Dedifferentiated amniotic fluid mesenchymal stem cell (primary cell): ENCODE results near the gene ACAP3.

Experiments used
- DNase-seq: peaks from one replicate; pipeline ENCODE4 v3.0.0-alpha.2; 2016; ENCODE audit errors: extremely low spot score

The ACAP3 gene

DNA sequence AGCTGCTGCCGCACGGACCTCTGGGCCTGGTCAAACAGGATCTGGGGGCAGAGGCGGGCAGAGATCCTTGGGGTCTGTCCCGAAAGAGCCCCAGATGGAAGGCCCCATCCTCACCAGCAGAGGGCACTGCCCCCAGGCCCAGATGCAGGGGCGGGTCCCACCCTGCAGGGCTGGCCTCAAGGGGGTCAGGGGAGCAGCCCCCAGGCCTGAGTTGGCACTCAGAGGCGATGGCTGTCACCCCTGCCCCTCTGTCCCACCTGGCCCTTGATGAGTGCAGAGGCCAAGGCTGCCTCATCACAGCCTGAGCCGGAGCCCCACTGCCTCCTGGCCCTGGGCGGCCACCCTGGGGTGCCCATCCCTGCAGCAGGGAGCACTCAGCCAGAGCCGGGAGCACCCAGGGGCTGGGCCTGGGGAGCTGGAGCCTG lies 5.7 kb downstream of the ACAP3 start:
- DNase-seq: no peak

DNA sequence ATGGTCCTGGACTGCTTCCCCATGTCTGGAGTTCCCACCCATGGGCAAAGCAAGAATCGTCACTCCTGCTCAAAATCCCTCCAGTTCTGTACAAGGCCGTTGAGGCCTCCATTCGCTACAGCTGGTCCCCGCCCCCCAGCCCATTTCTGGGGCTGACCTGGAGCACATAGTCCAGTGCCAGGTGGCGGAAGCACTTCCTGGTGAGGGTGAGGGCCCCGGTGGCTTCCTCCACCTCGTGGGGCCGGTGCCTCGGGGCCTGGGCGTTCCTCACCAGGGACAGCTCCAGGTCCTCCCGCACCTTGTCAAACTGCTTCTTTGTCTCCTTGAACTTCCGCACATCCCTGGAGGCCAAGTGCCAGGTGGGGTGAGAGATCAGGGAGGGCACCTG lies 7.4 kb downstream of the ACAP3 start:
- DNase-seq: no peak

DNA sequence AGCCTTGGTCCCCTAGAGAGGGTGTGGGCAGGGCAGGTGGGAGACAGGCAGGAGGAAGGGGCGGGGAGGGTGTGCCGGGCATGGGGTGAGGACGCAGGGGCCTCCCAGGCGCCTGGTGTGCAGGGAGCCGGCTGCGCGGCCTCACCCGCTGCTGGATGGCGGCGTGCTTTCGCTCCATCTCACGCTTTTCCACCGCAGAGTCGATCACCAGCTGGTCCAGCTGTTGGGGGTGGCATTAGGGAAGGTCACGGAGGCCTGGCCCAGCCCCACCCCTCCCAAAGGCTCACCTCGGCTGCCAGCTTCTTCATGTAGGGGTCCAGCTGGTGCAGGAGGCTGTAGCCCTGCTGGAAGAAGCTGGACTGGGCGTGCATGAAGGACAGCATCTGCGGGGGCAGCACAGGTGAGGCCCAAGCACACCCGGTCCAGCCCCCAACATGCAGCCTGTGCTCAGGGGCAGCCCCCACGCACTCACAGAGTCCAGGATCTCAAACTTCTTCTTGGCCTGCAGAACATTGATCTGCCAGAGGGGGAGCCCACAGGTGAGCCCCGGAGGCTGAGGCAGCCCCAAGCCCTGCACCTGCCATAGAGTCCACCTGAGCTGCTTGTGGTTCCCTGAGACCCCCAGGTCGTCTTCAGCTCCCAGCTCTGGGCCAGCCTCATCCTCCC lies 7.9 kb downstream of the ACAP3 start:
- no peak for DNase-seq

DNA sequence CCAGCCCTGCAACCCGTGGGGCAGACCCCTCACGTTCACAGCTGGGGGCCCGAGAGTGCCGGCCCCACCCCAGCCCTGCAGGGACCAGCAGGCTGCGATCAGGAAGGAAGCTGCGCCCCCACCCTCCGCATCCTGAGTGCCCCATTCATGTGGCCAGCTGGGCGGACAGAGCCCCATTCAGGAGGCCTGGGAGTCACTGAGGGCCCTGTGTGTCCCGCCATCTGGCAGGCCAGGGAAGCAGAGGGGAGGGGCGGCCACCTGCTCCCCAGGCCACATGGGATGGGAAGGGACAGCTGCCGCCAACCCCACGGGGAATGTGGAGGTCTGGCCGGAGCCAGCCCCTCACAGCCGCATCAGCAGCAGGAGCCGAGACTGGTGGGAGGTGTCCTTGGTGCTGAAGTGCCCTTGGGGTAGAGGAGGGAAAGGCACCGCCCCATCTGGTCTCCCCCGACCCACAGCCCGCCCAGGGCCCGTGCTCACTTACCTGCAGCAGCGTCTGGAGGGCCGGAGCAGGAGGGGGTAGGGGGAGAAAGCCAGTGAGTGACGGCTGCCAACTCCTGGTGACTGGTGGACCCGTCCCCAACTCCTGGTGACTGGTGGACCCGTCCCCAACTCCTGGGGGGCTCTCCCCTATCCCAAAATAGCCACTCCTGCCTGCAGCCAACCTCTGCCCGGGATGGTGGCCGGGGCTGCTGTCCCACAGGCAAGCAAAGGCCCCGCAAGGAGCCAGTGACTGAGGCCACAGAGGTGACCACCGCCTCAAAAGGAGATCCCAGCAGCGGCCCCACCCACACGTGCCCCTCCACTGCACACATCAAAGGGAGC lies 8.7 kb downstream of the ACAP3 start:
- no peak for DNase-seq

DNA sequence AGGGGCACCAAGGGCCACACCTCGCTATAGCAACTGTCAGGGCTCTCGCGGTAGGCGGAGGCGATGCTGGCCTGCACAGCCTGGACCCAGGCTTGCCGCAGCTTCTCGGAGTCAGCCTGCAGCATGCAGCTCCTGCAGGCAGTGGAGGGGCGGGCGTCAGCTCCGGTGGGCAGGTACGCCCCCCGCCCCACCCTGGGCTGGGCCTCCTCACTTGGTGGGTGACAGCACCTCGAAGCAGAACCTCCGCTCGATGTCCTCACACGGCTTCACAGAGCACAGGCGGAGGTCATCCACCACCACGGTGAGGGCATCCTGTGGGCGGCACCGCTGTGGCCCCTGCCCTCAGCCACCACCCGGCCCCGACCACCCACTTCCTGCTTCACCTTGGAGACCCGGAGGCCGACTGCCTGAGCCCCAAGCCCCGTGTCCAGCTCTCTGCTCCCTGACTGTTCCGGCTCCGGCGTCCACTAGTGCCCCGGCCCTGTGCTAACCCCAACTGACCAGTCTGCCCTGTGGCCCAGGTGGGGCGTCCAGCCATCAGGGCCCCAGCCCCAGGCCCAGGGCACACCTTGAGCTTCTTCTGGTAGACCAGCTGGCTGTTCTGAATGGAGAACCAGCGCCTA lies 9.8 kb downstream of the ACAP3 start:
- DNase-seq: no peak

DNA sequence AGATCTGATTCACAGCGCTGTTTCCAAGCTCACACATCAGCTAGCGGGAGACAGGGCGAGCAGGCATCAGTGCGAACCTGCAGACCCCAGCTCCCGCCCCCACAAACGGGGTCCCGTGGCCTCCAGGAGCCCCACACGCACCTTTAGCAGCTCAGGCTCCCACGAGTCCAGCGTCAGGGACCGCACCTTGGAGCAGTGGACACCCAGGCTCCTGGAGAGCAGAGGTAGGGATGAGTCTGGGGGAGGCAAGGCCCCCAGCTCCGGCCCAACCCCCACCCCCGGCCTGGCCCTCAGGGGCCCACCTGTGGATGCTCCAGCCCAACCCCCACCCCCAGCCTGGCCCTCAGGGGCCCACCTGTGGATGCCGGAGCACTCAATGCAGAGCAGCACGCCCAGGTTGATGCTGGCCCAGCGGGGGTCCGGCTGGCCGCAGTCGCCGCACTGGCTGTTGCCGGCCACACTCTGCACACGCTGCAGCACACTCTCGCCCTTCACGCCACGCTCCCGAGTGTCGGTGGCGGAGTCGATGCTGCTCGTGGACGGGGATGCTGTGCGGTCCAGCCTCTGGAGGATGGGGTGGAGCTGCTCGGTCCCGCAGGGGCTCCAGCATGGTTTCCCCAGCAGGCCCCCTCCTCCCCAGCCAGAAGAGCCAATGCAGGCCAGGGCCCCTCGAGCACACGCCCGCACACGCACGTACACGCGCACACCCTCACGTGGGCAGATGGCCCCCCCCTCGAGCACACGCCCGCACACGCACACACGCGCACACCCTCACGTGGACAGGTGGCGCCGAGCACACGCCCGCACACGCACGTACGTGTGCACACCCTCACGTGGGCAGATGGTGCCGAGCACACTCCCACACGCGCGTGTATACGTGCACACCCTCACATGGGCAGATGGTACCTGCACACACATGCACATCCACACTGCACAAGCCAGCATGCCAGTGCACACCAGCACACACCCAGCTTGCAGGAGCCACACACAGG lies 11.4 kb downstream of the ACAP3 start:
- no peak for DNase-seq

DNA sequence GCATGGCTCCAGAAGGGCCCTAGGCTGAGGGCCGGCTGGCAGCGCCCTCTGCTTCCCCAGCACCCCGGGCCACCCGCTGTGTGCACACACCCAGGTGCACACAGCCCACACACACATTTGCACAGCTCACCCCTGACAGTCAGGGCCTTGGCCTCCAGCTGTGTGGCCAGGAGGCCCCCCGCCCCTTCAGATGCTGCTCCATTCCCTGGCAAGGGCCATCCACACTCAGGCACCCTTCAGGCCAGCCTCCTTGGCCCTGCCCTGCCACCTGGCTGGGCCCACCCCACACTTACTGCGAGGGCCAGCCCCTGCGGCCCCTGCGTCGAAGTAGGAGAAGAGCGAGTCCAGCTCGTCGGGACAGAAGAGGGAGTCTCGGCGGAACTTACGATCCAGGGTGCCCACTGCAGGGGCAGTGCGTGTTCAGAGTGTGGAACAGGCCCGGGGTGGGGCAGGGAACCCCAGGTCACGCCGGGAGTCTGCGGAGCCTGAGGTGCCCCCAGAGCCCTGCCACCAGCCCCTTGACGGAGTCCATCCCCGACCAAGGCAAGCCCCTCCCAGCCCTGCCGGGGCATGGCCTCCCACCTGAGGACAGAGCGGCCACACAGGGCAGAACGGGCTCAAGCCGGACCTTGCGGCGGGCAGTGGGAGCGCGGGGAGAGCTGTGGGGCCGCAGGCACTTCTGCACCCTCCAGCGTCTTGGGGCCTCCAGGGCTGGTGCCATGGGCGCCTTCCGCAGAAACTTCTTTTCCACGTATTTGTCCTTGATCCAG lies 12.4 kb downstream of the ACAP3 start:
- DNase-seq: no peak

DNA sequence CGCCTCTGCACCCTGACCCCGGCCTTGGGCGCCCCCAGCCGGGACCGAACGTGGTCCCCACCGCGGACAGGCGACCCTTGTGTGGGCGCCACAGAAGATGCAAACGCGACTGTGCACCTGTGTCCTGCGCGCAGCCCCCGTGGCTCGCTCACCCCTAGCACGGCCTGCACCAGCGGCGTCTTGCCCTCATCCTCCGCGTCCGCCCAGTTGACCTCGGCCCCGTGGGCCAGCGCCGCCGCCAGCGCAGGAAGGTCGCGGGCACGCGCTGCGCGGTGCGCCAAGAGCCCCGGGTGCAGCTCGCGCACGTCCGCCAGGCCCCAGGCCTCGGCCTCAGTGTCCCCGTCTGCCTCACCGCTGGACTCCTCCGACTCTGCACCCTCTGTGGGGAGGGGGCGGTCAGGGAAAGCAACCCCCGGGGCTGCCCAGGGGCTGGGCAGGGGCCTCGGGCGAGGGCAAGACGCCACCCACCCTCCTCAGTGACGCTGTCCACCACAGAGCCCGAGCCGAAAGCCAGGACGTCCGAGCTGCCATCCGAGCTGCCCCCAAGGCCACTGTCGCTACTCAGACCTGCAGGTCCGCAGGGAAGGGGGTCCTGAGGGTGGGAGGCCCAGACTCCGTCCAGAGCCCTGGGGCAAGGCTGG lies 13.4 kb downstream of the ACAP3 start:
- no peak for DNase-seq

DNA sequence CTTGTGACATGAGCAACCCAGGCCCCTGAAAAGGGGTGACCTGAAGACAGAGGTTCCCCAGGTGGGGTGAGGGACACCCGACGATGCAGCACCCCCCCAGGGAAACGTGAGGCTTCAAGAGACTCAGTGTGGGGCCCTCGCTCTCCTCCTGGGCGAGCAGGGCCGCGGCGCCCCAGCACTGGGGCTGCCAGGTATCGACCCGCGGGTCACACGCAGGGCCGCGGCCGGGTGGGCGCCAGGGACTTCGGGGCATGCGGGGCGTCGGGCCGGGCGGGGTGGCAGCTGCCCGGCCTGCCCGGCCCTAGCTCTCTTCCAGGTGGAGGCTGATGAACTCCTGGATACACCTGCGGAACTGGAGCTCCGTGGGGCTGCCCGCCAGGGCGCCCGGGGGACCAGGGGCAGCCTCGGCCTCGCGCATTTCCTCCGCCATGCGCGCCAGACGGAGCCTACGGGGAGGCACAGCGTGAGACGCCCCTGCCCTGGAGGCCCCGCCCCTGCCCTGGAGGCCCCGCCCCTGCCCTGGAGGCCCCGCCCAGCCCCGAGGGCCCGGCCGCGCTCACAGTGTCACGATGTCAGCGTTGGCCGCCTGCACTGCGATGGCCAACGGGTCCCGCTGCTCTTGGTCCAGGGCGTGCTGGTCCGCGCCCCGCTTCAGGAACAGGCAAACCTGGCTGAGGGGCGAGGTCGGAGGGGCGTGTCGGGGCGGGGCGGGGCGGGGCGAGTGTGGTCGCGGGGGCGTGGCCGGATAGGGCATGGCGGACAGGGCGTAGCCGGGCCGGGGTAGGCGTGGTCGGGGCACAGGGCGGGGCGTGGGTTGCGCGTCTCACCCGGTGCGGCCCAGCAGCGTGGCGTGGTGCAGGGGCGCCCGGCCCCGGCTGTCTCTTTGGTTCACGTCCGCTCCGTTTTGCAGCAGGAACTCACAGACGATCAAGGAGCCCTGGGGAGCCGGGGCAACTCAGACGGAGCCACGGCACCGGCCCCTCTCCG lies 14.2 kb downstream of the ACAP3 start:
- DNase-seq: no peak

DNA sequence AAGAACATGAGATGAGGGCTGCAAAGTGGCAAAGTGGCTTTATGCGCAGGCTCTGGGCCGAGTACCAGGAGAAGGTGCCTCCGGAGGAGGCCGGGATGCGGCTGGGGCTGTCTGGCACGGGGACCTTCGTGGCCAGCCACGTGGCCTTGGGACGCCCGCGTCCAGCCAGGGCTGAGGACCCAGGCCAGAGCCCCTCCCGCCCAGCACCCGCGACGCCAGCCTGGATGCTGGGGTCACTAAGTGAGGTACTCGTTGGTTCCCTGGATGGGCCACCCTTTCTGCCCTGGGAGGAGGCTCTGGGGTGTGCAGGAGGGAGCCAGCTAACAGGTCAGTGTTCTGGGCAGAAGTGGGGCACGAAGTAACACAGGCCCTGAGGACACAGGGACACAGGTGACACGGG lies 14.9 kb downstream of the ACAP3 start:
- DNase-seq: no peak

DNA sequence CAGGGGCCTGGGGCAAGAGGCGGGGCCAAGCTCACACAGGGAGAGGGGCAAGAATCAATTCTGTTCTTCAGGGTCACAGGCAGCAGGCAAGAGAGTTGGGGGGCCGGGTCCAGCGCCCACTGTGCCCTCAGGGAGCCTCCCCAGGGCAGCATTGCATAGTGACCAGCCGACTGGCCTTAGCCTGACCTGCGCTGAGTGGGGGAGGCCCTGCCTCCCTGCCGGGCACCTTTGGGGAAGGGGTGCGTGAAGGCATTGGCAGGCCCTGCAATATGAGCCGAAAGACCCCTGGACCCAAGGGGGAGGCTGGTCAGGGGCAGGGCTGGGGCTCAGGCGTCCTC lies 15.3 kb downstream of the ACAP3 start:
- no peak for DNase-seq

DNA sequence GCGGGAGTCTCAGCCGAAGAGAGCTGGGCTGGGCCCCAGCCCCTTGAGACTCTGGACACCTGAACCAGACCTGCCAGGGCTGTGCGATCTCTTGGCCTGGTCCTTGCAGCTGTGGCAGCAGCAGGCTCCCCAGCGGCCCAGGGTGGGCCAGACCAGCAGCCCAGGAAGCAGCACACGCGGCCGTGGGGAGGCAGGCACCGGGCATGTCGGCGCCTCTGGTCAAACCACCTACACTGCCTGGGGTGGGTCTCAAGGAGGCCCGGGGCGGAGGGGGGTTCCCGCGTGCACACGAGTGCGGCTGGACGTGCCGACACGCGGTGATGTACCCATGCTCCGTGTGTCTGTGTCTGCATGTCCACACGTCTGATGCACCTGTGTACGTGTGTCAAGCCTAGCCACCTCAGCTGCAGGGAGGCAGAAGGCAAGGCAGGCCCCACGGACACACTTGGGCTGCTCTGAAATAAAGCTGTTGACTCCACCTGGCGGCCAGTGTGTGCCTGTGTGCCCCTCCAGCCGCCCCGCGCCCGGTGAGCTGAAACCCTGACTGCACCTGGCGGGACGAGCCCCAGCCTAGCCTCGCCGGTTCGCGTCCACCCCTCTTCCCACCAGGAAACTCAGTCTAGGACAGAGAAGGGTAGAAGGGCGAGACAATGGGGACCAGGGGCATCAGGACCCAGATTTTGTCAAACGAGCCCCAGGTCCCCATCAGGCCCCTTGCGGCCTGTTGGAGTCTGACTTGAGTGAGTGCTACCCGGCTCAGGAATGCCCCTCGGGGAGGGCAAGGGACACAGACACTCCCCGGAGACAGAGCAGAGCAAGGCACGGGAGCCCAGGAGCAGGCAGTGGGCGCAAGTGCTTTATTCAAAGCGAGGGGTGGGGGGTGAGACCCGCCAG lies 15.9 kb downstream of the ACAP3 start:
- DNase-seq: no peak

DNA sequence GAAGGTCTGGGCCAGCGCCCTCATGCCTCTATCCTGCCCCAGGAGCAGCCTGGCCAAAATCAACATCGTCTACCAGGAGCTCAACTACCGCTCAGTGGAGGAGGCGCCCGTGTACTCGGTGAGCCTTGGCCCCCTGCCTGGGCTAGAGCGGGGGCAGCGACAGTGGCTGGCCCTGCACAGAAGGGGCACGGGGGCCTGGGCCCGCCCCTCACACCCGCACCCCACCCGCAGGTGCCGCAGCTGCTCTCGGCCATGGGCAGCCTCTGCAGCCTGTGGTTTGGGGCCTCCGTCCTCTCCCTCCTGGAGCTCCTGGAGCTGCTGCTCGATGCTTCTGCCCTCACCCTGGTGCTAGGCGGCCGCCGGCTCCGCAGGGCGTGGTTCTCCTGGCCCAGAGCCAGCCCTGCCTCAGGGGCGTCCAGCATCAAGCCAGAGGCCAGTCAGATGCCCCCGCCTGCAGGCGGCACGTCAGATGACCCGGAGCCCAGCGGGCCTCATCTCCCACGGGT lies 16.7 kb downstream of the ACAP3 start:
- no peak for DNase-seq

DNA sequence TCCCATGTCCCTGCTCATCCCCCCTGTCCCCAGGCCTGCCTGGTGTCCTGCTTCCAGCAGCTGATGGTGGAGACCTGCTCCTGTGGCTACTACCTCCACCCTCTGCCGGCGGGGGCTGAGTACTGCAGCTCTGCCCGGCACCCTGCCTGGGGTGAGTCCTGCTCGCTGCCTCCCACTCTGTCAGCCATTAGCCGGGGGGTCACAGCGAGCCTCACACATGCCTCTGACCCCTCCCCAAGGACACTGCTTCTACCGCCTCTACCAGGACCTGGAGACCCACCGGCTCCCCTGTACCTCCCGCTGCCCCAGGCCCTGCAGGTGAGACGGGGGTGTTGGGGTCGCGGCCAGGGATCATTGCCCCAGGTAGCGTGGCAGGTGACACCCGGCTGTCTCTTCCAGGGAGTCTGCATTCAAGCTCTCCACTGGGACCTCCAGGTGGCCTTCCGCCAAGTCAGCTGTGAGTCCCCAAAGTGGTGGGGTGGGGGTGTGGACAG lies 17.4 kb downstream of the ACAP3 start:
- no peak for DNase-seq

DNA sequence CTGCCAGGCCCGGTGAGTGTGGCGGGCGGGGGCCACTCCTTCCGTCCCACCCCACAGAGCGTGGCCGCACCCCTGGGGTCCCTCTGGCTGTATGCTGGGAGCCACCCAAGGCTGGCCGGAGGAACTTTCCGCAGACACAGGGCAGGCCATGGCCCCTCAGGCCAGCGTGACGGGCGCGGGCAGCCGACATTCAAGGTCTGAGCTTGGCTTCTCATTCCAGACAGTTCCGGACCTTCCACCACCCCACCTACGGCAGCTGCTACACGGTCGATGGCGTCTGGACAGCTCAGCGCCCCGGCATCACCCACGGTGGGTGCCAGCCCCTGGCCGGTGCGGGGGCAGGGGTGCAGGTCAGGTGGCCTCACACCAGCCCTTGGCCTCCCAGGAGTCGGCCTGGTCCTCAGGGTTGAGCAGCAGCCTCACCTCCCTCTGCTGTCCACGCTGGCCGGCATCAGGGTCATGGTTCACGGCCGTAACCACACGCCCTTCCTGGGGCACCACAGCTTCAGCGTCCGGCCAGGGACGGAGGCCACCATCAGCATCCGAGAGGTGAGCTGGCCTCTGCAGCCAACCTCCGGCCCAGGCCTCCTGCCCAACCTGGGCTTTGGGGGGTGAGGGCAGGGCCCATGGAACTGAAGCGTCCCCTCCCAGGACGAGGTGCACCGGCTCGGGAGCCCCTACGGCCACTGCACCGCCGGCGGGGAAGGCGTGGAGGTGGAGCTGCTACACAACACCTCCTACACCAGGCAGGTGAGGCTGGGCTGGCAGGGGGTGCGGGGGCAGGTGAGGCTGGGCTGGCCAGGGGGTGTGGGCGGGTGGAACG lies 20.2 kb downstream of the ACAP3 start:
- no peak for DNase-seq

DNA sequence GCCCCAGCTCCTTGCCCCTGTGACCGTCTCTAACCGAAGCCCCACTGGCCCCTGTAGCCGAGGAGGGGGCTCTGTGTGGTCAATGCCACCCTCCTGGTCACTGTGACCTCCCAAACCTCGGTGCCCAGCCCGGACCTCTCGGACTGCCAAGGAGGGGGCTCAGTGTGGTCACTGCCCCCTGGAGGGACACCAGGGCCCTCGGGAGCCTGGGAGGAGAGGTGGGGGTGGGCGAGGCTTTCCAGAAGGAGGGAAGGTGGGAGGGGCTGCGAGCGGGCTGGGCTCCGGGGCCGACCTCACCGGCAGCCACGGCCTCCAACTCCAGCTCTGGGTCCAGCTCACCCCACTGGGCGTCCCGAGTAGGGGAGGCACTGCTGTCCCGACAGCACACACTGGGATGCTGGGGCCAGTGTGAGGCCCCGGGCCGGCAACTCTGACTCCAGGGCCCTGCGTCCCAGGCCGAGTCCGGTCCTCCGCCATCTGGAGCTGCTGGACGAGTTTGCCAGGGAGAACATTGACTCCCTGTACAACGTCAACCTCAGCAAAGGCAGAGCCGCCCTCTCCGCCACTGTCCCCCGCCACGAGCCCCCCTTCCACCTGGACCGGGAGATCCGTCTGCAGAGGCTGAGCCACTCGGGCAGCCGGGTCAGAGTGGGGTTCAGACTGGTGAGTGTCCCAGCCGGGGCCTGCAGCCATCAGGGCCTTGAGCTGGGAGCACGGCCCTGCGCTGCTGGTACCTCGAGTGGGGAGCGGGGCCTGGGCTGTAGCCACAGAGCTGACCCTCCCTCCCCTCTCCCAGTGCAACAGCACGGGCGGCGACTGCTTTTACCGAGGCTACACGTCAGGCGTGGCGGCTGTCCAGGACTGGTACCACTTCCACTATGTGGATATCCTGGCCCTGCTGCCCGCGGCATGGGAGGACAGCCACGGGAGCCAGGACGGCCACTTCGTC lies 21.1 kb downstream of the ACAP3 start:
- no peak for DNase-seq
